ENCODE results near the gene ADGRV1.
A peak's percentile ranks its signal among the peaks of the same experiment; 100 is the strongest.
"Not testable (repeated sequence)": the region's sequence is repeated elsewhere in the genome, so short reads cannot be mapped to it uniquely, and the experiment has no call there.

The ADGRV1 gene

DNA sequence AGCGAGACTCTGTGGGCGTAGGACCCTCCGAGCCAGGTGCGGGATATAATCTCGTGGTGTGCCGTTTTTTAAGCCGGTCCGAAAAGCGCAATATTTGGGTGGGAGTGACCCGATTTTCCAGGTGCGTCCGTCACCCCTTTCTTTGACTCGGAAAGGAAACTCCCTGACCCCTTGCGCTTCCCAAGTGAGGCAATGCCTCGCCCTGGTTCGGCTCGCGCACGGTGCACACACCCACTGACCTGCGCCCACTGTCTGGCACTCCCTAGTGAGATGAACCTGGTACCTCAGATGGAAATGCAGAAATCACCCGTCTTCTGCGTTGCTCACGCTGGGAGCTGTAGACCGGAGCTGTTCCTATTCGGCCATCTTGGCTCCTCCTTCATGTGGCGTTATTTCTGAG lies 263.5 kb downstream of the ADGRV1 start:
- DNase-seq = not testable (repeated sequence)

DNA sequence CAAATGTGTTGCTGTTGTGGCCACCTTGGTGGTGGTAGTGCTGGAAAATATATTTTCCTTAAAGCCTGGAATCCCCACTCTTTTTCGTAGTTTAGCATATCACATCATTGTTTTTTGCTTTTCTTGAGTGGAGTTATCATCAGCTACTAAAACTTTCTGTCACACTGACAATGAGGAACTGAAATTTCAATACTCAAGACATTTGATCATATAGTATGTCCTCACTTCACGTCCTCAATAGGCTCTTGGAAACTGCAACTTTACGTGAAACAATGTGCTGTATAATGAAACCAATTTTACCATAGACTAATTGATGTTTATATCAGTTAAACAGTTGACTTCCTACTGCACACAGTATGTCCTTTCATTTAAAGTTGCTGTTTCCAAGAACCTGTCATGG lies 265.8 kb downstream of the ADGRV1 start:
- DNase-seq = no peak

DNA sequence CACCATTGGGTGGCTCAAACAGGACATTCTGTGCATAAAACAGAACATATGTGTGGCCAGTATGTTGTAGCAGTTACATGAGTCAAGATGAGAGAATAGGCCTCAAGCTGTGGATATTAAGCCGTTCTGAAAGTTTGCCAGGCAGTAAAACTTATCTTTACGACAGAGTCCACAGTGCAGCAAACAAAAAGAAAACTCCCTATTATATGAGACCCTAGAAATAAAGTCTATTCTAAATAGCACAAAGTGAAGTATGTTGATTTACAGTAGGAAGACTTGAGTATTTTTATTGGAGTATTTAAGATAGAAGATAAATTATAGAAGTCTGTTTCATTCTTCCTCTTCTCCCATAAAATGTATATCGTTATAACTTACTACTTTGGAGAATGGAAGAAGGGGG lies 271.5 kb downstream of the ADGRV1 start:
- DNase-seq = no peak

DNA sequence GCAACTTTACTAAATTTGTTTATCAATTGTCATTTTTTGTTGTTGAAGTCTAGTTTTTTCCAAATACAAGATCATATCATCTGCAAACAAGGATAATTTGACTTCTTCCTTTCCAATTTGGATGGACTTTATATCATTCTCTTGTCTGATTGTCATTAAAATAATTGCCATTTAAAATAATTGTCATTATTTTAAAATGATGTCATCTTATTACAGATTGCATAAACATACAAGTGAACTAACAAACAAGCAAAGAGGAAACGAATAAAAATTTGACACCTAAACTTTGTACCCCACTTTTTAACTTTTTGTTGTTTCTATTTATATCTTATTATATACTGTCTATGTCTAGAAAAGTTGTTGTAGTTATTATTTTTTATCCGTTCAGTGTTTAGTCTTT lies 275.2 kb downstream of the ADGRV1 start:
- no peak for DNase-seq

- no peak for DNase-seq
Observed at GRCh38 chr5:90834711-90835110, 276.1 kb downstream of the ADGRV1 start.

DNA sequence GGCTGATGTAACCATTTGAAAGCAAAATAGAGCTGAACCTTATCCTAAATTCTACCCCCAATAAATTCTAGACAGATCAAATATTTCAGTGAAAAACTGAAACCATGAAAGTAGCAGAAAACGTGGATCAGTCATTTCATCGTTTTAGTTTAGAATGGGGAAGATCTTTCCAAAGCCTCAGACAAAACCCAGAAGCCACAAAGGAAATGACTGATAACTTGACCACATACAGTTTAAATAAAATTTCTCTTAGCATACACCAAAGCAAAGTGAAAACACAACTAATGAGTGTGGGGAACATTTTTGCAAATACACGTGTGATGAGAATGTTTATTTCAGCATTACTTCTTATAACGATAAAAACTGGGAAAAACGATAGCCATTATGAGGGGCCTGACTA lies 284.8 kb downstream of the ADGRV1 start:
- DNase-seq = no peak

- DNase-seq = no peak
Observed at GRCh38 chr5:90844931-90845330, 286.3 kb downstream of the ADGRV1 start.

- no peak for DNase-seq
Observed at GRCh38 chr5:90845723-90846554, 287.3 kb downstream of the ADGRV1 start.

DNA sequence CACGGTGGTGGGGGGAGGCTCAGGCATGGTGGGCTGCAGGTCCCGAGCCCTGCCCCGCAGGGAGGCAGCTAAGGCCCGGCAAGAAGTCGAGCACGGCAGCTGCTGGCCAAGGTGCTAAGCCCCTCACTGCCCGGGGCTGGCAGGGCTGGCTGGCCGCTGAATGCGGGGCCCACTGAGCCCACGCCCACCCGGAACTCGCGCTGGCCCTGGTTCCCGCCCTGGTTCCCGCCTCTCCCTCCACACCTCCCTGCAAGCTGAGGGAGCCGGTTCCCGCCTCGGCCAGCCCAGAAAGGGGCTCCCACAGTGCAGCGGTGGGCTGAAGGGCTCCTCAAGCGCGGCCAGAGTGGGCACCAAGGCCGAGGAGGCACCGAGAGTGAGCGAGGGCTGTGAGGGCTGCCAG lies 289.0 kb downstream of the ADGRV1 start:
- not testable (repeated sequence) for DNase-seq

- no peak for DNase-seq
Observed at GRCh38 chr5:90849939-90850338, 291.3 kb downstream of the ADGRV1 start.

DNA sequence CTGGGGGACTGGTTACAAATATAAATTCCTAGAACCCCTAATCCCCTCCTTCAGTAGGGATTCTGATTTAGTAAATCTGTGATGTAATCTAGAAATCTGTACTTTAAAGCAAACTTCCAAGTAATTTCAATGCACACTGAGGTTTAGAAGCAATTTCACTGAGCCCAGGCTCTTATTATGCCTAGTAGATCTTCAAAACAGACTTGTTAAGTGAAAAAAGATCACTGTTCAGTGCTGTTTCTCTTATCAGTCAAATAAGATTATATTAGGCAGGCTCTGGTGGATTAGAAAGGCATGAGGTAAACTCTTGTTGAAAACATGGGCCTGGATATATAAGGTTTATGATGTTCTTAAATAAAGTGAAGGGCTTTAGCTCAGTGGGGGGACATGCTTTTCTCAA lies 293.9 kb downstream of the ADGRV1 start:
- DNase-seq = no peak

DNA sequence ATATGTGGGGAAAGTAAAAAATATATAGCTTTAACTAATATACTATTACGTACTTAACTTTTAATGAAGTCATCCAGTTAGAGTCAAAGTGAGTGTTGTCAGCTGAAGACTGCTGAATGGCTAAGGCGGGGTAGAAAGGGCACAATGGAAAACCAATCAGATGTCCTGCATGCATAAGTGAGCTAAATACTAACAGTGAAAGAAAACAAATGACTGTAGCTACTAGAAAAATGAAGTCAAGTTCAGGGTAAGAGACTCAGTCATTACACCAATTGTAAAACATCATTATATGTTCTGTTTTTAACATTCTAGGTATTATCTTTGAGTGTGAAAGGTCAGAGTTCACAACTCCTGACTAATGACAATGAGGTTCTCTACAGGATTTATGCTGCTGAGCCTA lies 295.2 kb downstream of the ADGRV1 start:
- DNase-seq = no peak

DNA sequence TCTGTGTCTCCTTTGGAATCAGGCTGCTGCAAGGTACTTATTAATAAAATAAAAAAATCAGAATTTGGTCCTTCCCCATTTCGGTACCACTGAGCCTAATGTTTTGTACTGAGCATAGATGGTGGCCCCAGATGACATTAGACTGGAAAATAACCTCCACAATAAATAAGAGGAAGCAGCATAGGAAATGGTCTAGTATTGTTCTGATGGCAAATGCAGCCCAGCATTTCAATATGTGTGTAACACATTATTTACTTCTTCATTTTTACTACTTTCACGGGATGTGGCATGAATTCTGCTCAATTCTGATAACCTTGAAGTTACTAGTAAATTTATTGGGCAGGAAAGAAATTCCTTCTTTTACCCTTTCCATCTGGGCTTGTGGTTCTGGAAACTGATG lies 295.6 kb downstream of the ADGRV1 start:
- no peak for DNase-seq

DNA sequence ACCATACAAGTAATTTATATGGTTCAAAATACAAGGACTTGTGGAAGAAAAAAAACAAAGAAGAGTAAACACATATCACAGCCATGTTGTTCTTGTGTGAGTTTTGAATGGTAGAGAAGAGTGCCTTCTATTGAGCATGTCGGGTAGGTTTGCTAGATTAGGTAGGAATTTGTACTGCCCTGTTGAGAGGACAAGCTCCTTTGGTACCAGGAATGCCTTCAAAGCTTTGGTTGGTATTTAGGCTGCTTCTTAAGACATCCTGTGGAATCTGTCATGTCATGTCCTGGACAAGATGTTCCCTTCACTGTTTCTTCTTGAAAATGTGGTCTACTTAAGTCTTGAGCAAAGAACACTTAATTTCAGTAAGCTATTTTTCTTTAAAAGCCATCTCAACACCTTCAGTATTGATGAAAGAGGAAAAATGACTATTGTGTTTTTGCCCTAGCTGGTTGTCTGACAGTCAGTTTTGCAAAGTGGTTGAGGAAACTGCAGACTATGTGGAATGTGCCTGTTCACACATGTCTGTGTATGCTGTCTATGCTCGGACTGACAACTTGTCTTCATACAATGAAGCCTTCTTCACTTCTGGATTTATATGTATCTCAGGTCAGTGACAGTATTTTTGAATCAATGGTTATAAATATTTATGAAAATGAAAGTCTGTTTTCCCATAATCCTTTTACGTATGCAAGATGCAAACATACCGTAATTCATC lies 296.9 kb downstream of the ADGRV1 start:
- DNase-seq = no peak

DNA sequence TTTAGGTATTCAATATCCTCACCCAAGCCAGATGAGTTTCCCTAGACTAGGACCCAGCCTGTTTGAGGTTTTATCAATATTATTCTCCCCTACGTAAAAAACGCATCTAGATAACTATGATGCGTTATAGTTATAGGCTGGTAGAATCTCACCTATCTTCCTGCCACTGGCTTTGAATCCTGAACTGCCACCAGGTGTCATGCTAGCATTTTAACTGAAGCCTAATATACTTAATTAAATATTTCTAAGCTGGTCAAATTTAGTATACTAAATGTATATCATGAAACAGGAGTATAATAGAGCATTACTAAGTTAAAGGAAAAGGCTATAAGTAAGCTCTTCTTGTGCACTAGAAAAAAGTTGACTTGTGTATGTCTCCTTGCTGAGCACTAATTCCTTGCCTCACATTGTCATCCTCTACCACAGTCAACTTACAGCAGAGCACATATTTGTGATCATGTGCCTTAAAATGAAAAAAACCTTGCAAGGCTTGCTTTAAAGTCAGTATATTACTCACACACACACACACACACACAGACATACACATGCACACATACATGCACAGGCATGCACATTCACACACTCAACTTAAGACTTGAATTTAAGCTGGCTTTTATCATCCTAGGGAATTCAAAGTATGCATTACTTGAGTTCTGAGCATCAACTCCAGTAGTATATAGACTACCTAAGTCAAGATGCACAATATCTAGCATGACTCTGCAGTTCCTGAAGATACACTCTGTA lies 303.4 kb downstream of the ADGRV1 start:
- peak in 1 of 3 experiments; percentile 2 for DNase-seq

DNA sequence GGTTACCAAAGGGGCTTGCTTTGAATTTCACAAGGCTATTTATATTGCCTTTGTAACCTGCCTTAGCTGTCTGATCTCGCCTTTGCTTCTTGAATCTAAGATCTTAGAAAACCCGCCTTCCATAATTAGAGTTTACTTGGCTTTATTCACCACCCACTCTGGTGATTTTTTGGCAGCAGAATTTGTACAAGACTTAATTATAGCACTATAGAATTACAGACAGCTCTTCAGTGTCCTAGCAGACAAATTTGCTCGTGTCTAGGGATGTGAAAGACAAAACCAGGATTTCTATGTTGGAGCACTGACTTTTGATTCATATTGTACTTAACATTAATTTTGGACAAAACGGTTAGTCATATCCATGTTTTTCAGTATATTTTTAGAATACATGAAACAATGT lies 306.6 kb downstream of the ADGRV1 start:
- DNase-seq = no peak

DNA sequence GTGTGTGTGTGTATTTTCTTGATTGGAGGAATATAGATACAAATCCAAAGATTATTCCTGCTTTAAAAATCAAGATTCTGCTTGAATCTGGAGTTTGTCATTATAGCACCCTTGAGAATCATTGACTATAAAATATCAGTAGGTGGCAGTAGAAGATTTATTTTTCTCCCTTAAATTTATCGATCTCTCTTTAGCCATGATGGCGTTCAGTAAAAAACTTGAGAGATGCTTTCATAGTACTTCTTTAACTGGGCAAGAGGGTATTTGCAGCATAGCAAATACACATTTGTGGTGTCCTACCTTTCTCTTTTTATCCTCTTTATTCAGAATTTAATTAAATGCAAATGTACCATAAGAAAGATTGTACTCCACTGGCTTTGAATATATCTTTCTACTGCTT lies 307.7 kb downstream of the ADGRV1 start:
- peak; percentile 3 to 59 (median 8) for DNase-seq

DNA sequence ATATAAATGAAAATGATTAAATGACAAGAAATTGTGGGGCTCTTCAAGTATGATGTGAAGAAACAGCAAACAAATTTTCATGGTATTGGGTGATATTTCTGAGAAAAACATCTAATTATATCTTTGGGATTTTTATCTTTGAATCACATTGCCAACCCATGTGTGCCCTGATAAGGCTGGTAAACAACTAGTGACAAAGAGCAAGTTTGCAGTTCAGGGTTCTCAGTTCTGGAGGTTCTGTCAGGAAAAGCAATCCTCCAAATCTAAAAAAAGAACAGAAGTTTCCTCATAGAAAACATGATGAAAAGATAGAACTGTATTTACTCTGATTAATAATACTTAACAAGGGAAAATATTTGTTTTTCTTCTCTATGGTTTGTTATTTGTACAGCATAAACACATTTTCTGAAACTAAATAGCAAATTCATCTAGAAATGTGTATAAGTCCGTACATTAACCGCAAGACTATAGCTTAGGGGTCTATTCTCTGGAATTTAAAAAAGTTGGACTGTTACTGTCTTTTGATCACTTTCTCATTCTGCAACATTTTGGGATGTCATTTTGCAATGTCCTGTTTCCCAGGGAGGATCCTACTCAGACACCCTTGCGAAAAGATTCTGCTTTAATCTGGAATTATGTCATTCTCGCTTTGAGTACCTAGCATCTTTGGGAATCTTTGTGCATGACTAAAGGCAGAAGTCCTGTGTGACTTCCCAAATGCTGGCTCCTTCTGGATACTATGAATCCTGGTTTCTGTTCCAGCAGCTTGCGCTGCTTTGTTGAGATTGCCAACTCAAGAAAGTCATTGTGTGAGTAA lies 308.5 kb downstream of the ADGRV1 start:
- DNase-seq = peak in 1 of 3 experiments; percentile 8

DNA sequence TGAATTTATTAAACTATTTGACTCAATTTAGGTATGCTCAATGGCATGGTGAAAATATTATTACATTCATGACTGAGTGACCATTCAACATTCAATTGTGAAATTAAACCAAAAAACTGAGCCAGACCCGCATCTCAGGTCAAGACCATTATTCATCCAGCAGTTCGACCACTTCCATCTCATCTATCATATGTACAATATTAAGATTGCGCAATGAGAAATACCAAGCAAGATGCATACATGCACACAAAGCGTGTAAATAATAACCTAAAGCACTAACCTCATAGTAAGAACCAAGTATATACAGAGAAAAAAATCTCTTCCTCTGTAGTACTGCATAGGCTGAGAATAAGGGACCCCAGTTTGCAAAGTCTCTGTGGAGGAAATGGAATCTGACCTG lies 310.2 kb downstream of the ADGRV1 start:
- DNase-seq = no peak

- DNase-seq = no peak
Observed at GRCh38 chr5:90871391-90871991, 312.9 kb downstream of the ADGRV1 start.

DNA sequence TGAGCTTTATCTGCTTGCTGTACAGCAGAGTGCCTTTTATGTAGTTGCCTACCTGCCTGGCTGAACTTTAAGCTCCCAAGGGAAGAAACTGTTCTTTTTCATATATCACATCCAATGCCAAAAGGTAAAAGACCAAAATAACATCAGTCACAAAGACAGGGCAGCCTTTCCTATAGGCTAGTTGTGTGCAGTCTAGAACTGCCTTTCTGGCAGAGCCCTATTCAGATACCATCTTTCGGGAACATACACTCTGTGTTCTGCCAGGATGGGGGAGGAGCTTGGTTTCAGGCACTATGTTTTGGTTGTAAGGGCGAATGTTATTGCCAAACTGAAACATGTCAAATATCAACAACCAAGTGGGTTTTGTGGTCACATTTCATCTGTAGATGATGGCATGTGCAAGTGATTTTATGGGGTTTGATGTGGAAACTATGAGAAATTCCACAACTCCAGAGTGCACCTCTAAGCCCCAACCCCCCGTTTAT lies 314.5 kb downstream of the ADGRV1 start:
- no peak for DNase-seq

- no peak for DNase-seq
Observed at GRCh38 chr5:90874066-90874465, 315.5 kb downstream of the ADGRV1 start.
